ENCODE data around the gene LIMS3. TPM values are rescaled to one million over a fixed set of nuclear protein-coding genes. Genes with fewer than 3 reads are reported as not detected.

The LIMS3 gene
- total RNA-seq = 0.15 TPM in 1 of 2 replicates, not detected in the other

GRCh38 chr2:109898462-109899336 lies at the start of gene LIMS3:
LIMS3 (plus strand) TSS chr2:109898688; CDS start chr2:109898729, 41 bp downstream.

Other genes with a start within 250 kb of the LIMS3 start
- 6.9 and 8.5 TPM in 2 replicates for gene RGPD5, start 104.4 kb upstream of the LIMS3 start, total RNA-seq
- 17.4 and 62.2 TPM in 2 replicates for gene MALL, start 217.1 kb downstream of the LIMS3 start, total RNA-seq

Measured in hair follicular keratinocyte (primary cell).